ENCODE results near the gene F10. TPM values are rescaled to one million over a fixed set of nuclear protein-coding genes. Genes with fewer than 3 reads are reported as not detected.

F10 gene
- total and polyA plus RNA-seq, 2 experiments from 2014 or later: 0.76 to 1.6 TPM

GRCh38 chr13:113176280-113176679 lies 53.7 kb downstream of the F10 start:
- Mint-ChIP-seq H3K4me1 (peaks cover 13% of the 10 kb centered on the region), H3K27ac (no peak overlapping the region), H3K27me3 (ENCODE audit: insufficient read depth, low read depth, poor library complexity) (peaks cover 9% of the 10 kb centered on the region), H3K9me3 (no peaks in the 10 kb centered on the region), H3K36me3 (ENCODE audit: low read depth) (peaks cover 70% of the 10 kb centered on the region), H3K4me3 (no peak overlapping the region)
- Histone ChIP-seq H3K9me2 (ENCODE audit: insufficient read depth) (no peaks in the 10 kb centered on the region), H3K36me3 (ENCODE audit: insufficient read depth) (peaks cover 41% of the 10 kb centered on the region), H3K27ac (ENCODE audit: low read depth) (no peak overlapping the region), H3K79me2 (replicated peaks; ENCODE audit: insufficient read depth) (no peaks in the 10 kb centered on the region), H3K4me2 (no peak overlapping the region), H3K27me3 (ENCODE audit: insufficient read depth) (no peaks in the 10 kb centered on the region), H4K20me1 (replicated peaks; ENCODE audit: insufficient read depth) (no peaks in the 10 kb centered on the region; the same call in none of the 2 replicates), H3F3A (replicated peaks; ENCODE audit: low read depth) (no peaks in the 10 kb centered on the region; the same call in none of the 2 replicates), H3K4me1 (ENCODE audit: insufficient read depth) (no peaks in the 10 kb centered on the region), H3K4me3 (no peak overlapping the region), H2AFZ (no peak overlapping the region)
- ATAC-seq (no peak), DNase-seq (ENCODE audit: low spot score) (no peak)
- no peak for TF ChIP-seq EZH2phosphoT487 (IDR thresholded peaks at IDR 0.05; ENCODE audit: unreplicated experiment)
- no peak for TF ChIP-seq EZH2 (IDR thresholded peaks at IDR 0.05; ENCODE audit: low read depth, unreplicated experiment)
- TF ChIP-seq CREB1 (CRISPR knock-in tag; IDR thresholded peaks at IDR 0.05; ENCODE audit: low read depth): no peak
- no peak for TF ChIP-seq ETS1 (IDR thresholded peaks at IDR 0.05)
- TF ChIP-seq NANOG (IDR thresholded peaks at IDR 0.05; ENCODE audit: borderline replicate concordance): no peak
- no peak for TF ChIP-seq ZNF462 (CRISPR knock-in tag; IDR thresholded peaks at IDR 0.05)
- no peak for TF ChIP-seq CTCF (conservative IDR thresholded peaks at IDR 0.05; ENCODE audit: low read depth in 2 of 2)
- no peak for TF ChIP-seq REST (IDR thresholded peaks at IDR 0.05; ENCODE audit: unreplicated experiment)
- TF ChIP-seq STAT1 (IDR thresholded peaks at IDR 0.05; ENCODE audit: unreplicated experiment): no peak
- no peak for TF ChIP-seq ZNF331 (CRISPR knock-in tag; IDR thresholded peaks at IDR 0.05; ENCODE audit: low read depth)
- TF ChIP-seq JUNB (IDR thresholded peaks at IDR 0.05; ENCODE audit: unreplicated experiment): no peak
- no peak for TF ChIP-seq POLR2AphosphoS5 (IDR thresholded peaks at IDR 0.05; ENCODE audit: low read depth)

Data from GM23338 (cell line).